GM13976 (cell line): Measurements from ENCODE around the gene GLIS1.

ENCODE experiments used
- DNase-seq: peaks from one replicate; pipeline ENCODE4 v3.0.0; 2012; ENCODE audit warnings: low spot score
- CTCF ChIP-seq: IDR thresholded peaks from 2 replicates; pipeline ENCODE4 v1.5.1; 2012; ENCODE audit warnings: borderline replicate concordance, mild to moderate bottlenecking; ENCODE audit not compliant: insufficient read depth; ENCODE audit errors: extremely low read depth, missing control alignments, control extremely low read depth
- in situ Hi-C: fragments of 300-500 bp; cut with MboI; formaldehyde crosslinking; loops from one replicate; pipeline ENCODE4 v1.12.0; 2022; ENCODE audit warnings: low sequenced_read_pairs, mixed read lengths, inconsistent platforms; ENCODE audit not compliant: unreplicated experiment

Gene GLIS1

GRCh38 chr1:53722025-53722424 lies 16.9 kb downstream of the GLIS1 start:
- in situ Hi-C loops: no loop called here
- TF ChIP-seq CTCF: no peak
- DNase-seq: no peak

GRCh38 chr1:53721088-53721487 lies 17.9 kb downstream of the GLIS1 start:
- no peak for DNase-seq
- no peak for TF ChIP-seq CTCF
- in situ Hi-C loops: no loop called here

- TF ChIP-seq CTCF: no peak
- DNase-seq: no peak
- in situ Hi-C loops: no loop called here
Observed at GRCh38 chr1:53719469-53719868, 19.5 kb downstream of the GLIS1 start.

GRCh38 chr1:53718443-53718842 lies 20.5 kb downstream of the GLIS1 start:
- DNase-seq: no peak

GRCh38 chr1:53717025-53717804 lies 21.7 kb downstream of the GLIS1 start:
- TF ChIP-seq CTCF: no peak
- no peak for DNase-seq
- in situ Hi-C loops: no loop called here

More at GRCh38 chr1:53718443-53718842, 20.5 kb downstream of the GLIS1 start:
- no peak for TF ChIP-seq CTCF
- in situ Hi-C loops: no loop called here

GRCh38 chr1:53716150-53716549 lies 22.8 kb downstream of the GLIS1 start:
- no peak for DNase-seq
- TF ChIP-seq CTCF: no peak
- in situ Hi-C loops: no loop called here
